HG03342 (cell line): ENCODE data around the gene DYNC1H1.
"Not testable (repeated sequence)": the region's sequence is repeated elsewhere in the genome, so short reads cannot be mapped to it uniquely, and the experiment has no call there.

Source experiments
- ATAC-seq: cut with Tn5 transposase; IDR thresholded peaks from one replicate; pipeline ENCODE4 v1.9.1; 2021; ENCODE audit warnings: mild to moderate bottlenecking, moderate library complexity; ENCODE audit not compliant: unreplicated experiment

DYNC1H1 gene

DNA sequence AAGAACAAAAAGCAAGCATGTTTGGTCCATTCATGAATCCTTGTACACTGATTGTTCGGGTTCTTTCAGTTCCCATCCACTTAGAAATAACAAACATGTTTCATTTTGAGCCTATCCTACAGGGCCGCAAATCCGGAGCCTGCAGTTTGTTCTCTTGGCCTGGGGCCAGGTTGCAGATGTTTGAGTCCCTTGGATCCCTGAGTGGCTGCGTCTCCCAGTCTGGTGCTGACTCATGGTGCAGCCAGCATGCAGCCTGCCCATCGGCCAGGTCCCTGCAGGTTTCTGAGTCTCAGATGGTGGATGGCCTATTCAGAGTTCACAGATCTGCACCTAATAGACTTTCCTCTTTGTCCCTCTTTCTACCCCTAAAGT lies 1.9 kb upstream of the DYNC1H1 start:
- ATAC-seq, result no peak

GRCh38 chr14:101963052-101963451 lies 1.3 kb upstream of the DYNC1H1 start:
- no peak for ATAC-seq

DNA sequence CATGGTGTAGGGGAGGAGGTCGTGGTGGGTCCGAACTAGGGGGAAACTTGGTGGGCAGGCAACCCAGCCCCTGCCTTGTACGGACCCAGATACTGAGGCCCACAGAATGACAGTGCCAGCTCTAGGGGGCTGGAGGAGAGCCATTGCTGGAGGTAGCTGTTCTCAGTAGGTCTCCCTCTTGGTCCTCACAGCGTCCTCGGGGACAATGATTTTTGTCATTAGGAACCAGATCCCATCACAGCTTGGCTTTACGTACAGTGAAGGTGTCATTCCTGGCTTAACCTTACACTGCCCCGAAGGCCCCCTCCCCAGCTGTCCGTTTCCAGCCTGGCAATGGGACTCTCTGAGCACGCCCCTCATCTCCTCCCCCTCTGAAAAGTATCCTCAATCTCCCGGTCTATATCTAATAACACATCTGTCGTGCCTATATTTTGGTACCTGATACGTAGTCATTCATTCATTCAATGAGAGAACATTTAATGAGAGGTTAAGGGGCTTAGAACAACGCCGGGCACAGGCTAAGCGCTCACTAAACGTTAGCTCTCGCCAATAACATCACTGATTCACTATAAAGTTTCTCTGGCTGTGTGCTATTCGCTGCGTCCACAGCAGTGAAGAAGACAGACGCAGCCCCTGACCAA lies 597 bp upstream of the DYNC1H1 start:
- ATAC-seq, result no peak

- ATAC-seq, result peak; percentile 36
Measured at GRCh38 chr14:101965181-101965544, 790 bp downstream of the DYNC1H1 start.

GRCh38 chr14:101965770-101966722 lies 1.7 kb downstream of the DYNC1H1 start:
- no peak for ATAC-seq

GRCh38 chr14:101966742-101967141 lies 2.4 kb downstream of the DYNC1H1 start:
- ATAC-seq, result no peak

- no peak for ATAC-seq
Measured at GRCh38 chr14:101968186-101968585, 3.8 kb downstream of the DYNC1H1 start.

DNA sequence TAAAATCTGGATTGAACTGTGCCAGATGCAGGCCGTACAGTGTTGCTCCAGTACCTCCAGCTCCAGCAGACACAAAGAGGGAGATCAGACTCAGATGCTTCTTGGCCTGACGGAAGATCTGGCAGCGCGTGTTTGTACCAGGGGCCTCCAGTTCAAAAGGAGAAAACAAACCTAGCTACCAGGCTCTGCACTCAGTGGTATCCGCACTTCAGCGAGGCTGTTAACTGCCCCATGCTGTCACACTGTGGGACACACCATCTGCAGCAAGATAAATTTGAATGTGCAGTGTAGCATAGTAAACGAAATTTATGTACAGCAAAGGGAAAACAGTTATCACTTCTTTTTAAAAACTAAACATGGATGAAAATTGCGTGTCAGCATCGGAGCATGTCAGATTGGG lies 5.1 kb downstream of the DYNC1H1 start:
- ATAC-seq, result no peak

- no peak for ATAC-seq
Measured at GRCh38 chr14:101970830-101971400, 6.5 kb downstream of the DYNC1H1 start.

DNA sequence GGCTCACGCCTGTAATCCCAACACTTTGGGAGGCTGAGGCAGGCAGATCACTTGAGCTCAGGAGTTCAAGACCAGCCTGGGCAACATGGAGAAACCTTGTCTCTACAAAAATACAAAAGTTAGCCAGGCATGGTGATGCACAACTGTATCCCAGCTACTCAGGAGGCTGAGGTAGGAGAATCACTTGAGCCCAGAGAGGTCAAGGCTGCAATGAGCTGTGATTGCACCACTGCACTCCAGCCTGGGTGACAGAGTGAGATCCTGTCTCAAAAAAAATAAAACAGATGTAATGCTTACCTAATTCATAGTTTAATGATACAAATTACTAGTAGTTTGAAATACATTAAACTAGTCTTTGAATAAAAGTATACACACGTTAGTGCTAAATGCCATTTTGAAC lies 7.1 kb downstream of the DYNC1H1 start:
- not testable (repeated sequence) for ATAC-seq

- no peak for ATAC-seq
Measured at GRCh38 chr14:101972126-101972866, 7.9 kb downstream of the DYNC1H1 start.

GRCh38 chr14:101973356-101973755 lies 9.0 kb downstream of the DYNC1H1 start:
- ATAC-seq, result no peak

GRCh38 chr14:101975231-101975630 lies 10.9 kb downstream of the DYNC1H1 start:
- no peak for ATAC-seq

GRCh38 chr14:101977311-101978071 lies 13.1 kb downstream of the DYNC1H1 start:
- ATAC-seq, result no peak

GRCh38 chr14:101979666-101980065 lies 15.3 kb downstream of the DYNC1H1 start:
- ATAC-seq, result no peak

DNA sequence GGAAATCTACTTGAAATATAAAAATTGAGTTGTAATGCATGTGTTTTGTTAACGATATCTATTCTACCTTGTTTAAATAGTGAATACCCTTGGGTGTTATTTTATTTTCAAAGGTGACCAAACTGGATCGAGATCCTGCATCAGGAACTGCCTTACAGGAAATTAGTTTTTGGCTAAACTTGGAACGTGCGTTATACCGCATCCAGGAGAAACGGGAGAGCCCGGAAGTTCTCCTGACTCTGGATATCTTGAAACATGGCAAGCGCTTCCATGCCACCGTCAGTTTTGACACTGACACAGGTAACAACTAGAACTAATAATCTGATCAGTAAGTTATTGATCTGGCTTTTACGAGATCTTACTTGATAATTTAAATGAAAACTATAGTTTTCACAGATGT lies 15.9 kb downstream of the DYNC1H1 start:
- ATAC-seq, result no peak

- peak; percentile 87 for ATAC-seq
Measured at GRCh38 chr14:101980700-101981099, 16.3 kb downstream of the DYNC1H1 start.

GRCh38 chr14:101982621-101983020 lies 18.2 kb downstream of the DYNC1H1 start:
- ATAC-seq, result no peak

GRCh38 chr14:101984831-101985230 lies 20.5 kb downstream of the DYNC1H1 start:
- not testable (repeated sequence) for ATAC-seq

DNA sequence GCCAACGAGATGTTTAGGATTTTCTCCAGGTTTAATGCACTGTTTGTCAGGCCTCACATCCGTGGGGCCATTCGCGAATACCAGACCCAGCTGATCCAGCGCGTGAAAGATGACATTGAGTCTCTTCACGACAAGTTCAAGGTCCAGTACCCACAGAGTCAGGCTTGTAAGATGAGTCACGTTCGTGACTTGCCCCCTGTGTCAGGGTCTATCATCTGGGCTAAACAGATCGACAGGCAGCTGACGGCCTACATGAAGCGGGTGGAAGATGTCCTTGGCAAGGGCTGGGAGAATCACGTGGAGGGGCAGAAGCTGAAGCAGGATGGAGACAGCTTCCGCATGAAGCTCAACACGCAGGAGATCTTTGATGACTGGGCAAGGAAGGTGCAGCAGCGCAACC lies 21.6 kb downstream of the DYNC1H1 start:
- ATAC-seq, result no peak
